Jurkat, Clone E6-1 (cell line): ENCODE results near the gene MARK3.

ENCODE experiments used
- DNase-seq: peaks from one replicate; pipeline ENCODE4 v3.0.0-alpha.2; 2011; ENCODE audit warnings: low read depth, low spot score
- H3K4me3 ChIP-seq: 2 replicates; pipeline ENCODE4 v1.5.1; 2011; ENCODE audit warnings: mild to moderate bottlenecking, low read length, control low read depth, moderate library complexity

Gene MARK3

DNA sequence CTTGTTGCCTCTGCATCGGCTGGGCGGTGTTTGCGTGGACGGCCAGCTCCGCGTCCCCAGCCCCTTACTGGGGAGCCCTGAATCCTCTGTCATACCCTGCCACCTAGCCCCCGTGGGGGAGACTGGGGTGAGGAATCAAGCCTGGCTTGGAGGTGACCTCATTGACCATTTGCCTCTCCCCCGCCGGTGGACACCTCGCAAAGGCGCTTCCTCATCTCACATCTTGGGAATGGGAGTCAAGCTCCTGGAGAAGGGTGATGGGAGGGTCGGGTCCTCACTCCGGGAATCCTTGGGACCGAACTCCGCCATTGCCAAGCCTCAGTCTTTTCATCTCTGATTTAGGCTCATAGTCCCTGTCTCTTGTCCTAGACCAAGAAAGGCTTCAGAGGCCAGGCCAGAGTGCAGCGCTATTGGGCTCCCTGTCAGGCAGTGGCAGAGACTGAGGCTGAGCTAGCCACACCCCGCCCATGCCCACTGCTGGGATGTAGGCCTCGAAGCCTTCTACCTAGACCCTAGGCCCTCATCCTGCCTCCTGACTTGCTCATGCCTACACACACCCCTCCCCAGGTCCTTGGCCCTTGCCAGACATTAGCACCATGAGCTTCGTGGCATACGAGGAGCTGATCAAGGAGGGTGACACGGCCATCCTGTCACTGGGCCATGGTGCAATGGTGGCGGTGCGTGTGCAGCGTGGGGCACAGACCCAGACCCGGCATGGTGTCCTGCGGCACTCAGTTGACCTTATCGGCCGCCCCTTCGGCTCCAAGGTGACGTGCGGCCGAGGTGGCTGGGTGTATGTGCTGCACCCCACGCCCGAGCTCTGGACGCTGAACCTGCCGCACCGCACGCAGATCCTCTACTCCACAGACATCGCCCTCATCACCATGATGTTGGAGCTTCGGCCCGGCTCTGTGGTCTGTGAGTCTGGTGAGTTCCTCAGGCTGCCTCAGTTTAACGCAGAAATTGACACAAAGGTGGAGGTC is 144.5 kb downstream of the MARK3 start:
- DNase-seq = no peak
- peak overlapping the region; percentile 80 for H3K4me3 ChIP-seq

- peak; percentile 32 for DNase-seq
- peak overlapping the region; percentile 80 for H3K4me3 ChIP-seq
Measured at GRCh38 chr14:103530390-103530789, 145.2 kb downstream of the MARK3 start.

- H3K4me3 ChIP-seq = no peak overlapping the region
Measured at GRCh38 chr14:103530831-103531230, 145.6 kb downstream of the MARK3 start.

DNA sequence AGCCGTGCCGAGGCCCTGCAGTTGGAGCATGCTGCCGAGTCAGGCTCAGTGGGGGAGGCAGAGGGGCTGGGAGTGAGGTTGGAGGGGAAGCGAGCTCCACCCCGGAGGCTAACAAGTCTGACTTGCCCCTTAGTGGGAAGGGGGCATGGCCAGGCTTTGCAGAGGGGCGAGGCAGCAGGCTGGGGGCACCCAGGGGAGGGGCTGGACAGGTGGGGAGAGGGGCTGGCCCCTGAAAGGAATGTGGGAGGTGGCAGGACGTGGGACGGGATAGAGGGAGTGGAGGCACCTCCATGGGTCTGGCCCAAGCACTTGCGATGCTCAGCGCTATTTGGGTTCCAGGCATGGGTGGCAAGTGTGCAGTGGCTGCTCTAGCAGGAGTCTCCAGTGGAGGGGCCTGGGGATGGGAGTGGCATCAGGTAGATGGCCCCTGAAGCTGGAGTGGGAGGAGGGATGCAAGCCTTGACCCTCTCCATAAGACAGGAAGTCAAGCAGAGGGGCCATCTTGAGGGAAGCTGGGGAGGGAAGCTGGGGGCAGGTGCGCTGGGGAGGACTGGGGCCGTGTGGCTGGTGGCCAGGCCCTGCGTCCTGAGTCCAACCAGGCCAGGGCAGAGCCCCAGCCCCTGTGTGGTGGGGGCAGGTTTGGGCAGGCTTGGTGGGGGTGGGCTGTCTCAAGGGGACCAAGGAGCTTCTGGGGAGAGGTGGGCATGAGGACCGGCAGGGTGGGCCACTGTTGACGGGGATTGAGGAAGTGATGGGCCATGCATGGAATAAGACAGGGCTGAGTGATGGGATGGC is 146.4 kb downstream of the MARK3 start:
- no peak for DNase-seq
- no peak overlapping the region for H3K4me3 ChIP-seq

More at GRCh38 chr14:103530831-103531230, 145.6 kb downstream of the MARK3 start:
- no peak for DNase-seq

DNA sequence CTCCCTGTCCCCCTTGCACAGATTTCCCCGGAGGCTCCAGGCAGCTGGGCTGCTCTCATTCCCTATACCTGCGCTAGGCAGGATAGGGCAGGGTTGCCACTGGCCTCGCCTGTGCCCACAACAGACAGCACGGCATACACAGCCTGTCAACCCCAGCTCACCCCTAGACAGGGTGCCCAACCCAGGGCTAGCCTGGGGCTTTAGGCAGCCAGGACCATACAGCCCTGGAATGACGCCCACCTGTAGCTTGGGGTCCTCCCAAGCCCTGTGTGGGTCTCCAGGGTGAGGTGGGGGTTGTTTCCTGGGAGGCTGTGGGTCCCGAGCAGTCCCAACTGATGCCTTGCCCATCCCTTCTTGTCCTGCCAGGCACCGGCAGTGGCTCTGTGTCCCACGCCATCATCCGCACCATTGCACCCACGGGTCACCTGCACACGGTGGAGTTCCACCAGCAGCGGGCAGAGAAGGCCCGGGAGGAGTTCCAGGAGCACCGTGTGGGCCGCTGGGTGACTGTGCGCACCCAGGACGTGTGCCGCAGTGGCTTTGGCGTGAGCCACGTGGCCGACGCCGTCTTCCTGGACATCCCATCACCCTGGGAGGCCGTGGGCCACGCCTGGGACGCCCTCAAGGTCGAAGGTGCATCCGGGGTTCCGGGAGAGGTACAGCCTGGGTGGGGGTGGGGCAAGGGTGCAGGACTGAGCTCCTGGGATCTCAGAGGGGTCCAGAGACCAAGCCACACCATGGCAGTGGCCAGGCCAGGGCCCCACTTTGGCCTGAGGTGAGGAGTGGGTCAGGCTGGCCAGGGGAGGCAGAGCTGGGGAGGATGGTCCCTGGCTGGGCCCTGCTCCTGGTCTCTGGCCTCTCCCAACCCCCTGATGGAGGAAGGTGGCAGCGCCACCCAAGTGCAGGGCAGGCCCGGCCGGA is 147.3 kb downstream of the MARK3 start:
- H3K4me3 ChIP-seq = no peak overlapping the region
- no peak for DNase-seq

DNA sequence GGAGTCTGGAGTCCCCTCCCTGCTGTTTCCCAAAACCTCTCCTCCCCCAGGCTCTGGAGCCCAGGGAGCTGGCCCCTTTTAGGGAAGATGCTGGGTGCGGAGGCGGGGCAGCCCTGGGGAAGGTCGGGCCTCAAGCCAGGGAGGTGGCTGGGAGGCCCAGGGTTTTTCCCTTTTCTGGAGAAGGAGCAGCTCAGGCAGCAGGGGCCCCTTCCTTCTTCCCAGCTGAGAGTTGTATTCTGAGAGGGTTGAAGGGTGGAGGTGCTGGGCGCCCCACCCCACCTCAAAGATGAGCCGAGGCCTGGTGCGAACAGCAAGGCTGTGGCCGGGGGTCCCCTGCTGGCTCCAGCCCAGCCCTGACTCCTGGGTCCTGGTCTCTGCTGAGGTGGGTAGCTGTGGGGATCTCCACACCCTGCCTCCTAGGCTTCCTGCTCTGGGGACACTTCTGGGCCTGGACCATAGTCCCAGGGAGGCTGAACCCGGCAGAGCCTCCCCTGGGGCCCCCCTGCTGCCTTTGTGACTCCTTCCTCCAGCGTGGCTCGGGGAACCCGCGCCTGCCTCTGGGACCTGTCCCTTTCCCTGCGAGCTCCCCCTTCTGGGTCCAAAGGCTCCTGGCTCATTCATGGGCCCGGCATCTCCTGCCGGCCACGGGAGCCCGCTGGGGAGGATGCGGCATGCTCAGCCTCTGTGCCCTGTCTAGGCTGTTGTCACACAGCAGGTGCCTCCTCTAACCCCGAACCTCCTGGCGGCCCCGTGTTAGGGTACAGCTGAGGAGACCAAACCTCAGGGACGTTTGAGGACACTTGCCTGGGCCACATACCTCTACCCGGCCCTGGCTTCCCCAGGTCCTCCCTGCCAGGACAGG is 148.2 kb downstream of the MARK3 start:
- no peak for DNase-seq
- H3K4me3 ChIP-seq = no peak overlapping the region

DNA sequence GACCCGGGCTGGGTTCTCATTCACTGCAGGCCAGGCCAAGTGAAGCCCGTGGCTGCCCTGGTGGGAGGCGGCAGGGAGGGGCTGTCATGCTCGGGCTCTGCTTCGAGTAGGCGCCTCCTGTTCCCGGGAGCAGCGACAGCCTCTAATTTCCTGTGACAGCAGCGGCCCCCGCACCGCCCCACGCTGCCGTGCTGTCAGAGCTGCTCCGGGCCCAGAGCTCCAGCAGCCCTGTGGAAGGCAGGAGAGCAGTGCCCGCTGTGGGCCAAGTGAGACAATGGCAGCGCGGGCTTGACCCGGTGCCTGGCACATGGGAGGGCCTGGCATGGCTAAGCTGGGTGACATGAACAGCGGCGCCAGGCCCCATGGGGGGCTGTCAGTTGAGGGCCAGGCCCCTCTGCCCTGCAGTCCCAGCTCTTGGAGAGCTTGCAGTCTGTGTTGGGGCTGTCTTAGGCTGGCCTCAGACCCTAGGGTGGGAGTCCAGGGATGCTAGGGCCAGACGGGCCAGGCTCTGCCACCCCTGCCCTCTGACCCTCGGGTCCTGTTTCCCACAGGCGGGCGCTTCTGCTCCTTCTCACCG is 148.9 kb downstream of the MARK3 start:
- DNase-seq = no peak
- no peak overlapping the region for H3K4me3 ChIP-seq

- H3K4me3 ChIP-seq = no peak overlapping the region
- no peak for DNase-seq
Measured at GRCh38 chr14:103534576-103535061, 149.4 kb downstream of the MARK3 start.

DNA sequence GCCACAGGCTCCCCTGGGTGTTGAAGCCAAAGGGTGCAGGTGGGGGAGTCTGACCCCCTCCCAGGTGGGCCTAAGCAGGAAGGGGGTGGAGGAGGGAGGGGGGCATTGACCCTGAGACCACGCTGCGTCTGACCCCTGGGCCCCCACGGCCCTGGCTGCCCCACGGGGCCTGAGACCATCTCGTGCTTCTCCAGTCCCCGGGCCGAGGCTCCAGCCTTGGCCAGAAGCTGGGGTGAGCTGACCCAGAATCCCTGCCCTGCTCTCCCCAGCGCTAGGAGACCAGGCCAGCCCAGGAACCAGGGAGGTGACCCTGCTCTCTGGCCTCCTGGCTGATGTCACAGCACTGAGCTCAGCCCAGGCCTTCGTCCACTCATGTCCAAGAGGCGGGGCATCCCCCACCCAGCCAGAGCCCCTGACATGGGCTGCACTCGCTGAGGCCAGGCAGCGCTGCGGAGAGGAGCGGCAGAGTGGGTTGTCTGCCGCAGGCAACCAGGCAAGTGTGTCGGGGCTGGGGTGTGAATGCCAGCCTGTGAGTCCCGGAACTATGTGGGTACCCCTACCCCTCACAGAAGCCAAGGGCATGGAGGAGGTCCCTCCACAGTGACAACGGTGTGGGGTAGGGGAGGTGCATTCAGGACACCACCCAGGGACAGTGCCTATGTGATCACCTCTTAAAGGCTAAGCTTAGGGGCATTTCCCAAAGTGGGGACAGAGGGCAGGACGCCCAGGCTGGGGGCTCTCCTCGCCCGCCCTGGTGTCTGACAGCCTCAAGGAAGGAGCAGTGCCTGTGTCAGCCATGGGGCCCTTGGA is 150.1 kb downstream of the MARK3 start:
- DNase-seq = no peak
- H3K4me3 ChIP-seq = no peak overlapping the region

DNA sequence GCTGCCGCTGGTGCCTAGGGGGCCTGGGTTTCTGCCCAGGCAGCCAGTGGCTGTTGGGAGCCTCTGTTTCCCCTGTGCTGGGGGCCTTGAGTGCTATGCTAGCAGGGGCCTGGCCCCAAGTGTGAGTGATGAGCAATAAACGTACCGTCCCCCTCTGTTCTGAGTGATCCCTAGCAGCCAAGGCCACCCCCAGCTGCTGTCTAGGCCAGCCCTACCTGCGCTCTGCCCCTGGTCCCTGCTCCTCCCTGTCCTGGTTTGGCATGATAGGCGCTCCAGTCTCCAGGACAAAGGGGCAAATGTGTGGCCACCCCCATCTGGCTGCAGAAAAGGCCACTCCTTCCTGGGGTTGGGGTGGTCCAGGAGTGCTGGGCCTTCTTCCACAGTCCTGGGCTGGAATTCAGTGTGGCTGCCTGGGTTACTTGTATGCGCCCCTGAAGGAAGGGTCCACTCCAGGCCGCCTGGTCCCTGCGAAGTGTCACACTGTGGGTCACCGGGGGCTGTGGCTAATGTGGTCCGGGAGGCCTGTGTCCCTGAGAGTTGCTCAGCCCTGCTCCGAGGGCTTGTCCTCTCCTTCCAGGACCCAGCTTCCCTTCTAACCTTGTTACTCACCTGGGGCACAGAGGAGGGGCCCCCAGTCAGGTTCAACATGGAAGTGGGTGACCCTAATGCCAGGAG is 150.8 kb downstream of the MARK3 start:
- no peak for DNase-seq

GRCh38 chr14:103536693-103537092 is 151.5 kb downstream of the MARK3 start:
- no peak for DNase-seq
- H3K4me3 ChIP-seq = no peak overlapping the region

More for the DNA sequence above, 150.8 kb downstream of the MARK3 start:
- H3K4me3 ChIP-seq = no peak overlapping the region

DNA sequence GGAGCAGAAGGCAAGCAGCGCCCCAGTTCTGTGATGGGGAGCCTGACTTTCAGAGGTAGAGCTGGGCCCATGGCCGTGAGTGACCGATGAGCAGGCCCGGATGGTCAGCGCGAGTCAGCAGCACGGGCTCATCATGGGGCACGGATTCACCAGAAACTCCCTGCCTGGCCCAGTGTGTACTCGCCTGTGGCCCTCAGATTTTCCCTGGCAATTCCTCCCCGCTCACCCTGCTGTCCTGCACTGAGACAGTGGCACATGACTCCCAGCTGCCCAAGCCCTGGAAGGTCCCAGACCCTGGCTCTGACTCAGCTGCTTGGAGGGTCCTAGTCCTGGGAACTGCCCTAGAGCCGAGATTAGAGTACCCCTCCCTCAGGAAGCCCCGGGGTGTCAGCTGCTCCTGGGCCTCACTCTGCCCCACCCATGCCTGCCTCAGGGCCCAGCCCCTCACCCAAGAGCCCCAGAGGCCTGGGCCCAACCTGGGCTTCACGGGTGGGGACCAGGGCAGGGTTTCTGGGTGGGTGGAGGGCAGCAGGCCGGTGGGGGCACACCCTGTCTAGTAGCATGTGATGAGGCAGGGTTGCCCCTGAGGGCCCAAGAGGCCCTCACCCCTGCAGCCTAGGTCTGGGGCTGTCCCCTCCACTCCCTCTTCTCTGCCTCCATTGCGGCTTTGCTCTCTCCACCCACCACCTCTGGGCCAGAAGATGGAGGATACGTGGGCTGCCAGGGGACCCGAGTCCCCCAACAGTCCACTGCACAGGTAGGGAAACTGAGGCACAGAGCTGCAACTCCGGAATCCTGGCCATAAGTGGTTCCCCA is 152.2 kb downstream of the MARK3 start:
- H3K4me3 ChIP-seq = no peak overlapping the region
- DNase-seq = no peak

DNA sequence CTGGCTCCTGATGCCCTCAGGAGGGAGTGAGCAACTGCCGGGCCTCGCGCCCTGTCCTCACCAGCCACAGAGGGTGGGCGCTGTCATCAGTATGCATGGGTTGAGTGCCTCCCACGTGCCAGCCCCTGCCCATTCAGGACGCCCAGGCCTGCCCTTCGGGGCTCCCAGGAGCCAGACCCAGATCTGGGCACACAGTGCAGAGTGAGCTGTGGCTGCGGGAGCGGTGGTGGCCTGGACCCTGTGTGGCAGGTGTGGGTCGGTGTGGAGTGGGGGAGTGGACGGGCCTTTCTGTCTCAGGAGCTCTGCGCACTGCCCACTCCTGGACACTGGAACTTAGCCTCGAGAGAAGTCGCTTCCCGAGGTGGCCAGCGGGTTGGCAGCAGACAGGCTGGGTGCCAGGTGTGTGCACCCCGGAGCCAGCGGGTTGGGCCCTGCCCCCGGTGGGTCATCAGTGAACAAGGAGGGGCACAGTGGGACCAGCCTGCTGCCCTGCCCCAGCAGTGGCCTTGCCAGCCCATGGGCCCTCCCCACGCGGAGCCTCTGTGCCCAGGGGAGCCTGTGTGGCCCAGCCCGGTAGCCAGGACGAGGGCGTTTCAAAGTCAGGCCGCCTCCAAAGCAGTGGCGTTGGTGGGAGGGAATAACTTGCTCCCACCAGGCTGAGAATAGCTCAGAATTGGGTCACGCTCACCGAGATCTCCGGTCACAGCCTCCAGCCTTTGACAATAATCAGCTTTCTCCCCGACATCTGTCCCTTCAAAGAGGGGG is 153.3 kb downstream of the MARK3 start:
- no peak for DNase-seq
- no peak overlapping the region for H3K4me3 ChIP-seq

GRCh38 chr14:103539056-103539825 is 154.0 kb downstream of the MARK3 start:
- H3K4me3 ChIP-seq = no peak overlapping the region
- DNase-seq = no peak
